C4-2B (cell line): ENCODE measurements around the gene LSM4.

Source experiments
- H3K27ac ChIP-seq: fragments of 450-650 bp; 2 replicates; pipeline ENCODE4 v1.5.1; 2017
- CTCF ChIP-seq: fragments of 450-650 bp; conservative IDR thresholded peaks from 2 replicates; pipeline ENCODE4 v1.5.1; 2017; ENCODE audit warnings: mild to moderate bottlenecking
- ZFX ChIP-seq: fragments of 450-650 bp; IDR thresholded peaks from 2 replicates; pipeline ENCODE4 v1.6.1; 2017

The LSM4 gene

GRCh38 chr19:18290302-18291018, 32.4 kb downstream of the LSM4 start:
- TF ChIP-seq CTCF (no peak), ZFX (no peak)
- H3K27ac ChIP-seq: no peak overlapping the region

GRCh38 chr19:18289471-18290301, 33.2 kb downstream of the LSM4 start:
- TF ChIP-seq CTCF: no peak
- TF ChIP-seq ZFX: no peak
- H3K27ac ChIP-seq: no peak overlapping the region

GRCh38 chr19:18287836-18288772, 34.8 kb downstream of the LSM4 start:
- TF ChIP-seq CTCF (no peak), ZFX (no peak)

GRCh38 chr19:18286973-18287635, 35.8 kb downstream of the LSM4 start:
- H3K27ac ChIP-seq: no peak overlapping the region
- no peak for TF ChIP-seq ZFX
- TF ChIP-seq CTCF: no peak

More at GRCh38 chr19:18287836-18288772, 34.8 kb downstream of the LSM4 start:
- H3K27ac ChIP-seq: no peak overlapping the region

GRCh38 chr19:18284712-18285360, 38.0 kb downstream of the LSM4 start:
- H3K27ac ChIP-seq: no peak overlapping the region
- TF ChIP-seq CTCF (no peak), ZFX (no peak)

GRCh38 chr19:18283338-18283737, 39.5 kb downstream of the LSM4 start:
- H3K27ac ChIP-seq: no peak overlapping the region; the same call in 1 of the 2 replicates
- TF ChIP-seq CTCF: no peak
- no peak for TF ChIP-seq ZFX
